Breast epithelium (tissue), 4 donors: ENCODE data around the gene IPO9. TPM values are rescaled to one million over a fixed set of nuclear protein-coding genes. Genes with fewer than 3 reads are reported as not detected.

Experiments
- DNase-seq, 2 donors: peaks; one replicate each; pipeline ENCODE4 v3.0.0-alpha.2; 2019; ENCODE audit warnings: low spot score in 2 of 2
- H3K27ac ChIP-seq, 2 donors: fragments of 200-600 bp; sonication (generic) in 1 of 2; one replicate each; pipeline ENCODE4 v1.5.1; 2016 to 2019; ENCODE audit warnings: mild to moderate bottlenecking in 1 of 2
- H3K27me3 ChIP-seq, 2 donors: fragments of 200-600 bp; sonication (generic) in 1 of 2; one replicate each; pipeline versions ENCODE4 v1.5.1 to v1.6.0; 2017 to 2019; ENCODE audit warnings: control low read depth in 1 of 2, mild to moderate bottlenecking in 1 of 2
- H3K36me3 ChIP-seq: fragments of 200-600 bp; one replicate; pipeline ENCODE4 v1.5.1; 2019
- H3K4me1 ChIP-seq, 2 donors: fragments of 200-600 bp; sonication (generic); one replicate each; pipeline ENCODE4 v1.5.1; 2016 to 2019; ENCODE audit warnings: control low read depth in 1 of 2
- H3K4me3 ChIP-seq, 3 donors: fragments of 200-600 bp; sonication (generic); 1 replicate in 2 of 3; 2 replicates in 1 of 3; pipeline ENCODE4 v1.5.1; 2016 to 2019; ENCODE audit warnings: mild to moderate bottlenecking in 3 of 3, moderate library complexity in 2 of 3
- H3K9me3 ChIP-seq, 2 donors: fragments of 200-600 bp; sonication (generic) in 1 of 2; one replicate each; pipeline ENCODE4 v1.5.1; 2016 to 2019; ENCODE audit warnings: control low read depth in 1 of 2
- CTCF ChIP-seq, 3 donors: fragments of 450-650 bp; IDR thresholded peaks; one replicate each; pipeline ENCODE4 v1.5.1; 2016 to 2017; ENCODE audit warnings: antibody characterized with exemption in 3 of 3, mild to moderate bottlenecking in 3 of 3, moderate library complexity in 3 of 3
- POLR2A ChIP-seq: fragments of 450-650 bp; IDR thresholded peaks from one replicate; pipeline ENCODE4 v1.6.1; 2016; ENCODE audit warnings: antibody characterized with exemption, mild to moderate bottlenecking, moderate library complexity
- POLR2AphosphoS5 ChIP-seq, 3 donors: sonication (generic); formaldehyde crosslinking; IDR thresholded peaks; one replicate each; pipeline ENCODE4 v1.6.1; 2017; ENCODE audit warnings: antibody characterized with exemption in 3 of 3
- intact Hi-C: fragments of 100-400 bp; cut with DNase I; formaldehyde crosslinking; loops from one replicate; pipeline ENCODE4 v1.15.1; 2023; ENCODE audit warnings: low total_unique reads
- total RNA-seq, 3 donors: library from RNA; depleted of rRNA; stranded (reverse); fragments of >200 nt; gene quantifications; one replicate each; pipeline ENCODE4 v1.1.0, GENCODE V29; 2016

Gene IPO9
- total RNA-seq, 3 donors from 2014 or later: 15.2 to 21.3 (median 18.1) TPM

- Histone ChIP-seq H3K27me3 (no peaks in the 10 kb centered on the region), H3K4me3 (no peak overlapping the region), H3K9me3 (no peaks in the 10 kb centered on the region), H3K36me3 (no peaks in the 10 kb centered on the region), H3K27ac (peak overlapping the region in 1 of 2 donors; percentile 19), H3K4me1 (no peaks in the 10 kb centered on the region)
- intact Hi-C loops: no loop called here
- TF ChIP-seq POLR2AphosphoS5 (IDR thresholded peaks at IDR 0.05): no peak
- no peak for TF ChIP-seq CTCF (IDR thresholded peaks at IDR 0.05)
- TF ChIP-seq POLR2A: no peak
- no peak for DNase-seq
Measured at GRCh38 chr1:201891451-201892045, 62.6 kb downstream of the IPO9 start.

- Histone ChIP-seq H3K36me3 (no peaks in the 10 kb centered on the region), H3K27ac (no peak overlapping the region), H3K4me3 (no peak overlapping the region), H3K27me3 (no peaks in the 10 kb centered on the region), H3K9me3 (no peaks in the 10 kb centered on the region), H3K4me1 (no peaks in the 10 kb centered on the region)
- intact Hi-C loops: no loop called here
- no peak for DNase-seq
- TF ChIP-seq CTCF (IDR thresholded peaks at IDR 0.05): no peak
- no peak for TF ChIP-seq POLR2A
- no peak for TF ChIP-seq POLR2AphosphoS5 (IDR thresholded peaks at IDR 0.05)
Measured at GRCh38 chr1:201892211-201892610, 63.3 kb downstream of the IPO9 start.

GRCh38 chr1:201893431-201893830 lies 64.5 kb downstream of the IPO9 start:
- H3K9me3 ChIP-seq: no peaks in the 10 kb centered on the region
- intact Hi-C loops: no loop called here
- no peaks in the 10 kb centered on the region for H3K27me3 ChIP-seq
- H3K4me1 ChIP-seq: no peaks in the 10 kb centered on the region
- DNase-seq: no peak
- H3K27ac ChIP-seq: peak overlapping the region in 1 of 2 donors; percentile 30
- no peaks in the 10 kb centered on the region for H3K36me3 ChIP-seq
- TF ChIP-seq POLR2AphosphoS5 (IDR thresholded peaks at IDR 0.05) (no peak), POLR2A (no peak), CTCF (IDR thresholded peaks at IDR 0.05) (no peak)
- H3K4me3 ChIP-seq: no peak overlapping the region

DNA sequence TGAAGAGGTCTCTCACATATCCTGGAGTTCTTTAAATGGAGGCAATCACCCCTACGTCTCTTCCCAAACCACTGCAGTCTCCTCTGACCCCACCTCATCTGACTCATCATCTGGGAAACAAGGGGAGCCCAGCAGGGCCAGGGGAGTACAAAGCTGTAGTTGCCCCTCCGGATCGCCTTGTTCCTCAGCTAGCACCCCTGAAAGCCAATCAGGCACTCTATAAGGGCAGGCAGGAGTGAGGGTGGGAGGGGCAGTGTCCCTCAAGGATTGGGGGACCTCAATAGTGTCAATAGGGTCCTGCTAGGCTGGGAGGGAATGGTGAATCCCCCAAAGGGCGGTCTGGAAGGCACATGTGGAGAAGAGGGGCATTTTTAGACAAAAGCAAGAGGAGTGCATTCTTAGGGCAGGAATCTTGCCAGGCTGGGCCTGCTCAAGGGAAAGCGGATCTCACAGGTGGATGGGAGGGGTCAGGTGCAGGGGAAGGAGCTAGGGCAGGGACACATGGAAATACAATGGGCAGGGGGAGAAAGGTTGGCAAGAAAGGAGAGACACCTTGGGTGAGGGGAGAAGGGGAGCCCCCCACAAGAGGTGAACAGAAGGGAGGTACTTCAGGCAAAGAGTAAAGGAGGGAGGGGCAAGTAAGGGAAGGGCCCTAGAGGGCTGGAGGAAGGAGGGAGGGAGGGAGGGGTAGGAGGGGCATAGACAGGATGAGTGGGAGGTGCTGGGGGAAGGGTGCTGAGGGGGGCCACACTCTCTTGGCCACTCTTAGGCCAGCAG lies 65.6 kb downstream of the IPO9 start:
- H3K4me3 ChIP-seq: no peak overlapping the region
- peak overlapping the region; percentile 26 to 77 for H3K27ac ChIP-seq
- no peaks in the 10 kb centered on the region for H3K4me1 ChIP-seq
- no peaks in the 10 kb centered on the region for H3K27me3 ChIP-seq
- DNase-seq: no peak
- TF ChIP-seq POLR2AphosphoS5 (IDR thresholded peaks at IDR 0.05) (no peak), CTCF (IDR thresholded peaks at IDR 0.05) (no peak), POLR2A (no peak)
- intact Hi-C loops: loop anchor here (5.0 kb wide), 1 partner anchor 78 kb away; no protein-coding TSS in a partner anchor
- no peaks in the 10 kb centered on the region for H3K9me3 ChIP-seq
- H3K36me3 ChIP-seq: no peaks in the 10 kb centered on the region

DNA sequence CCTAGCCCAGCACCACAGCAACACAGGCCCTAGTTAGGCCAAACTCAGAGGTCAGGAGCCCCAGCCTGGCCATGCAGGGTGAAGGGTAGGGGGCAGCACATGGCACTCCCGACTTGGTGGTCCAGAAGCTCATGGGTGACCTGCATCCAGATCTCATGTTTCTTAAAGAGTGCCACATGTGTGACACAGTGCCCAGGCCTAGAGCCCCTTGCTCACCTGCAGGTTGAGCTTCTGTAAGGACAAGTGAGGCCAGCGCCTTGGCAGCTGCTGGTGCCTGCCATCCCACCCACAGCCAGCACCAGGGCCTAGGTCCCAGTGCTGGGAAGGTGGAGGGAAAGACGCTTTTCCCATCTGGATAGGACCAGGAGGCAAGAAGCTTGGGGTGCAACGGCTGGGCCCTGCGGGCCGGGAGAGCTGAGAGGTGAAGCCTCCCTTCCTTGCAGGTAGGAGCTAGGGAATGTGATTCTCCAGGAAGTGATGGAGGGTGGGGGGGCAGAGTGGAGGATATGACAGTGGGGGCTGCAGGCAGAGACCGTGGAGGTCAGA lies 66.2 kb downstream of the IPO9 start:
- Histone ChIP-seq H3K27me3 (no peaks in the 10 kb centered on the region), H3K4me3 (no peak overlapping the region), H3K27ac (peak overlapping the region; percentile 26 to 77), H3K36me3 (no peaks in the 10 kb centered on the region), H3K9me3 (no peaks in the 10 kb centered on the region), H3K4me1 (no peaks in the 10 kb centered on the region)
- no peak for DNase-seq
- no peak for TF ChIP-seq POLR2A
- TF ChIP-seq POLR2AphosphoS5 (IDR thresholded peaks at IDR 0.05): peak; percentile 5 to 48 (median 32)
- no peak for TF ChIP-seq CTCF (IDR thresholded peaks at IDR 0.05)
- intact Hi-C loops: loop anchor here (5.0 kb wide), 1 partner anchor 77 kb away; no protein-coding TSS in a partner anchor
